Measurements from ENCODE around the gene DNAH2.

GRCh38 chr17:7706631-7707354 is 10.8 kb upstream of the DNAH2 start:
- TF ChIP-seq CTCF (IDR thresholded peaks at IDR 0.05) = no peak
- no peak for TF ChIP-seq POLR2A (IDR thresholded peaks at IDR 0.05)
